Activated T-helper 2 cell treated with anti-CD3 and anti-CD28 coated beads, Interferon-gamma antibody, Interleukin-2, Interleukin-4, amounts not matched to agents 10 μg/mL and 5 μg/mL and 100 μg/mL, durations not matched to agents 14 hours and 24 hours and 36 hours (primary cell): ENCODE data around the gene DLL4. TPM values are rescaled to one million over a fixed set of nuclear protein-coding genes. Genes with fewer than 3 reads are reported as not detected.
A peak's percentile ranks its signal among the peaks of the same experiment; 100 is the strongest.

Experiments used
- DNase-seq: peaks from one replicate; pipeline ENCODE4 v3.0.0; 2021; ENCODE audit warnings: low spot score
- H3K27ac Mint-ChIP-seq: one replicate; pipeline ENCODE4 v1.8.0; 2021; ENCODE audit warnings: mixed read lengths
- H3K27me3 Mint-ChIP-seq: one replicate; pipeline ENCODE4 v1.8.0; 2021; ENCODE audit warnings: low read depth, mixed read lengths
- H3K36me3 Mint-ChIP-seq: one replicate; pipeline ENCODE4 v1.8.0; 2021; ENCODE audit warnings: low read depth, mixed read lengths
- H3K4me1 Mint-ChIP-seq: one replicate; pipeline ENCODE4 v1.8.0; 2021; ENCODE audit warnings: low read depth, mixed read lengths
- H3K4me3 Mint-ChIP-seq: one replicate; pipeline ENCODE4 v1.8.0; 2021; ENCODE audit warnings: low read depth, mild to moderate bottlenecking, moderate library complexity, mixed read lengths
- H3K9me3 Mint-ChIP-seq: one replicate; pipeline ENCODE4 v1.8.0; 2021; ENCODE audit warnings: mixed read lengths
- intact Hi-C: fragments of 100-400 bp; cut with micrococcal nuclease; formaldehyde crosslinking; loops from one replicate; pipeline ENCODE4 v1.15.1; 2023
- total RNA-seq: library from RNA; stranded (reverse); gene quantifications from 2 replicates; pipeline ENCODE4 v1.2.3, GENCODE V29; 2022

DLL4 gene
- total RNA-seq, 1 donor from 2014 or later = 0.37 TPM

DNA sequence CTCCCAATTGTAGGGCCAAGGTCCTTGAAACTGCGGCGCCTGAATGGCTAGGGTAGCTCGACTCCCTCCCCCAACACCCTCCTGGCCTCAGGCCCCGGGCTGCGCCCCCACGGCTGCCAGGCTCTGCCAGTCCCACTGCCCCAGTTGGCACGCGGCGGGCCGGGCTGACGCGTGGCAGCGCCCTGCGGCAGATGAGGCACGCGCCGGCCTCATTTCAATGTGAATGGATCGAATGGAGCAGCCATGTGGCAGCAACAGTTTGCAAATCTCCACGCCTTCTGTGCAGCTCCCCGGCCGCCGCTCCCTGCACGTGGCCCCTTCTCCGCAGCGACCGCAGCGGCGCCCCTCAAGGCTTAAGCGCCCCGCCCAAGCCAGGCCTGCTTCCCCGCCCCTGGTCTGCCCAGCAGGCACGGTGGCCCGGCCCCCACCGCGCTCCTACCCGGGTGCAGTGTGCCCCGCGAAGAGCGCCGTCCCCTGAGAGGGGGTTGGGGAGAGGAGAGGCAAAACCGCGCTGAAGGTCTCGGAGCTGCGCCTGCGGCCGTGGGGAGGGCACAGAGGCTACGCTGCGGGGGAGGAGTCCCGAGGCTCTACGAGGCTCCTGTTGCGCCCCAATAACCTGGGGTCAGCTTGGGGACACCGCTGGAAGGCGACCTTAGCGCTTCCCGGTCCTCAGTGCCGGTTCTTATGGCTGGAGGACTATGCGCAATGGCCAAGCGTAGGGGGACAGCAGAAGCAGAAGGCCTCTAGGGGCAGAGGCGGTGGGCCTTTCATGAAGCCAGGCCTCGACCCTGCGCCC lies 3.1 kb upstream of the DLL4 start:
- peaks cover 30% of the 10 kb centered on the region for H3K4me1 Mint-ChIP-seq
- peaks cover 58% of the 10 kb centered on the region for H3K27me3 Mint-ChIP-seq
- no peak for DNase-seq
- peak overlapping the region; percentile 8 for H3K4me3 Mint-ChIP-seq
- intact Hi-C loops = no loop called here
- H3K9me3 Mint-ChIP-seq = no peaks in the 10 kb centered on the region
- H3K27ac Mint-ChIP-seq = no peak overlapping the region
- no peaks in the 10 kb centered on the region for H3K36me3 Mint-ChIP-seq

- Mint-ChIP-seq H3K4me1 (peaks cover 33% of the 10 kb centered on the region), H3K27ac (no peak overlapping the region), H3K9me3 (no peaks in the 10 kb centered on the region), H3K36me3 (no peaks in the 10 kb centered on the region), H3K27me3 (peaks cover 67% of the 10 kb centered on the region), H3K4me3 (peak overlapping the region; percentile 50)
- intact Hi-C loops = no loop called here
- DNase-seq = no peak
Observed at GRCh38 chr15:40926659-40927494, 2.3 kb upstream of the DLL4 start.

DNA sequence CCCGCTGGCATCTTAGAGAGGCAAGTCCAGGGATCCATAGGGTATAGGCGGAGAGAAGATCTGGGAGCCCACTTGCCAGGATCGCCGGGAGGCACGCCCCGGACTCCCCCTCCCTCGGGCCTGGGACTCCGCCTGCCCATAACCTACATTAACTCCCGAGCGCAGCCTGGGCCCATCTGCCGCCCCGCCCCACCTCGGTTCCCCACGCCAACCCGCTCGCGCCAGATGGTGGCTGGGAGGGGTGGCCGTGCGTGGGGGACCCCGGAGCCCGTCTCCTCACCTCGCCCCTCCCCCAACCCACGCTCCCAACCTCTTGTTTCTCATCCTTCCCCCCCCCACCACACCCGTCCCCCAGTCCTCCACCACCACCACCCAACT lies 1.7 kb upstream of the DLL4 start:
- no peak for DNase-seq

GRCh38 chr15:40927873-40928806 lies 1.0 kb upstream of the DLL4 start:
- intact Hi-C loops = no loop called here
- Mint-ChIP-seq H3K9me3 (no peaks in the 10 kb centered on the region), H3K4me1 (peaks cover 36% of the 10 kb centered on the region), H3K36me3 (no peaks in the 10 kb centered on the region), H3K27ac (no peak overlapping the region), H3K4me3 (peak overlapping the region; percentile 73), H3K27me3 (peaks cover 68% of the 10 kb centered on the region)
- DNase-seq = no peak

More for the DNA sequence above, 1.7 kb upstream of the DLL4 start:
- Mint-ChIP-seq H3K9me3 (no peaks in the 10 kb centered on the region), H3K4me1 (peaks cover 36% of the 10 kb centered on the region), H3K4me3 (peak overlapping the region; percentile 50), H3K27me3 (peaks cover 73% of the 10 kb centered on the region), H3K27ac (no peak overlapping the region), H3K36me3 (no peaks in the 10 kb centered on the region)
- intact Hi-C loops = no loop called here

DNA sequence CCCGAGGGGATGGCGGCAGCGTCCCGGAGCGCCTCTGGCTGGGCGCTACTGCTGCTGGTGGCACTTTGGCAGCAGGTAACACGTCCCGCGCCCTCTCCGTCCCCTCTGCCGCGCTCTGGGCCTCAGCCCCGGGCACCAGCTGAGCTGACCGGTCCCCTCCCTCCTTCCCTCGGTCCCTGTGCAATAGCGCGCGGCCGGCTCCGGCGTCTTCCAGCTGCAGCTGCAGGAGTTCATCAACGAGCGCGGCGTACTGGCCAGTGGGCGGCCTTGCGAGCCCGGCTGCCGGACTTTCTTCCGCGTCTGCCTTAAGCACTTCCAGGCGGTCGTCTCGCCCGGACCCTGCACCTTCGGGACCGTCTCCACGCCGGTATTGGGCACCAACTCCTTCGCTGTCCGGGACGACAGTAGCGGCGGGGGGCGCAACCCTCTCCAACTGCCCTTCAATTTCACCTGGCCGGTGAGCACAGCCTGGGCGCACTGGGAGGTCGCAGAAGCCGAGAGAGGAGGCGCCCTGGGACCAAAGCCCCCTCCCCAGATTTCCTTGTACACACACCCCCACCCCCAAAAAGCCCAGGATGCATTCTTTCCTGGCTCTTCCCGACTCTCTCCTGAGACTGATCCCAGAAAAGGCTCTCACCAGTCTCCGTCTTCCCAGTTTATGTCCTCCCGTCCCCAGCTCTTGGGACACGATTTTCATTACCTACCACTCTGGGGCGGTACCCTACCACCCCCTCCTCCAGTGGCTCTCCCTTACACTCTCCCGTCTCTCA lies 705 bp downstream of the DLL4 start:
- Mint-ChIP-seq H3K27me3 (peaks cover 65% of the 10 kb centered on the region), H3K4me1 (peaks cover 36% of the 10 kb centered on the region), H3K27ac (no peak overlapping the region), H3K36me3 (no peaks in the 10 kb centered on the region), H3K9me3 (no peaks in the 10 kb centered on the region), H3K4me3 (peak overlapping the region; percentile 67)
- DNase-seq = no peak
- intact Hi-C loops = no loop called here

- peak overlapping the region; percentile 67 for H3K4me3 Mint-ChIP-seq
- H3K27me3 Mint-ChIP-seq = peaks cover 57% of the 10 kb centered on the region
- DNase-seq = peak; percentile 41
- H3K4me1 Mint-ChIP-seq = peaks cover 36% of the 10 kb centered on the region
- H3K36me3 Mint-ChIP-seq = no peaks in the 10 kb centered on the region
- intact Hi-C loops = no loop called here
- no peaks in the 10 kb centered on the region for H3K9me3 Mint-ChIP-seq
- H3K27ac Mint-ChIP-seq = no peak overlapping the region
Observed at GRCh38 chr15:40930430-40931299, 1.5 kb downstream of the DLL4 start.

- Mint-ChIP-seq H3K4me3 (no peak overlapping the region), H3K27ac (no peak overlapping the region)
Observed at GRCh38 chr15:40931300-40932142, 2.4 kb downstream of the DLL4 start.

DNA sequence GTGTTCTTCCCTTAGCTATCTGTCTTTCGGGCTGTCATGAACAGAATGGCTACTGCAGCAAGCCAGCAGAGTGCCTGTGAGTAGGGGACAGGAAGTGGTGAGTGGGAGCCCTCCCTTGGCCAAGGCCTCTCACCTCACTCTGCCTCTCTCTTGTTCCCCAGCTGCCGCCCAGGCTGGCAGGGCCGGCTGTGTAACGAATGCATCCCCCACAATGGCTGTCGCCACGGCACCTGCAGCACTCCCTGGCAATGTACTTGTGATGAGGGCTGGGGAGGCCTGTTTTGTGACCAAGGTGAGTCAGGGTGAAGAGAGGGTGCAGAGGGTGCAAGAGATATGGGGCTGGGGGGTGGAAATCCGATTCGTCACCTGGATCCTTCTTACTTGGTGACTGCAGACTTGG lies 3.0 kb downstream of the DLL4 start:
- Mint-ChIP-seq H3K36me3 (no peaks in the 10 kb centered on the region), H3K4me3 (no peak overlapping the region), H3K4me1 (peaks cover 27% of the 10 kb centered on the region), H3K27me3 (peaks cover 47% of the 10 kb centered on the region), H3K27ac (no peak overlapping the region), H3K9me3 (no peaks in the 10 kb centered on the region)
- no peak for DNase-seq
- intact Hi-C loops = no loop called here

More at GRCh38 chr15:40931300-40932142, 2.4 kb downstream of the DLL4 start:
- peaks cover 53% of the 10 kb centered on the region for H3K27me3 Mint-ChIP-seq
- DNase-seq = no peak
- H3K9me3 Mint-ChIP-seq = no peaks in the 10 kb centered on the region
- H3K36me3 Mint-ChIP-seq = no peaks in the 10 kb centered on the region
- H3K4me1 Mint-ChIP-seq = peaks cover 32% of the 10 kb centered on the region
- intact Hi-C loops = no loop called here

DNA sequence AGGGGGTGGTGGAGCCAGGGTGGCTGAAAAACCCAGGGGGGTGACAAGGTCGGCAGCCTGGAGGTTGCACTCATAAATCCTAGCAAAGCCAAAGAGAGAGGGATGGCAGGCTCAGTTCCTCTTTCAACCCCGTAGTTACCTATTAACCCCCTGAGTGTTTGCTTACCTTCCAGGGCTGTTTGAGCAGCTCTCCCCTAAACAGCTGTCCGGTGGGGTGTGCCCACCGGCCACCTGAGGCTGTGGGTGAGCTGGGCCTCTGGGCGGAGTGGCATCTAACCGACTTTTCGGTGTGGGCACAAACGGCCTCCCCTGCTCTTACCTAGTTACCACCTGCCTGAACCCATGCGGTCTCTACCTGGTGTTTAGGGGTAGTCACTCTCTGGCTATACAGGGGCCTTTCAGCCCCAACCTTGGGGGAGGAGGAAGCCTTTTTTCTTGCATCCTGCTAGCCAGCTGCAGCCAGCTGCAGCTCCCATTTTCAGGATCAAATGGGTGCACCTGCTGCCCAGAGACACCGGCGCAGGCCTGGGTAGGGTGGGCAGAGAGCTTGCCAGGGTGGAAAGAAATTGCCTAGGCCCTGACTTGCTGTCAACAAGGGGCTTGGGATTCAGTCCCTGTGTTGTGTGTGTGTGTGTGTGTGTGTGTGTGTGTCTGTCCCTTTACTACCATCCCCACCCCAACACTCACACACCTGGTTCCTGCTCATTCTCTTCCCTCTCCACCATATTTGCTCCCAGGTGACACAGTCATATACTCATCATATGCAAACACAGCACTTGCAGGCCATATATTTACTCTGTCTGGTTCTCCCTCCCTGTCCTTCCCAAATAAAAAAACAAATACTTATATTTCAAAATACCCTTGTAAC lies 3.7 kb downstream of the DLL4 start:
- Mint-ChIP-seq H3K4me3 (no peak overlapping the region), H3K9me3 (no peaks in the 10 kb centered on the region), H3K27me3 (peaks cover 45% of the 10 kb centered on the region), H3K4me1 (peaks cover 26% of the 10 kb centered on the region), H3K27ac (no peak overlapping the region), H3K36me3 (no peaks in the 10 kb centered on the region)
- DNase-seq = no peak
- intact Hi-C loops = no loop called here

GRCh38 chr15:40933517-40933902 lies 4.4 kb downstream of the DLL4 start:
- Mint-ChIP-seq H3K4me3 (no peak overlapping the region), H3K9me3 (no peaks in the 10 kb centered on the region), H3K36me3 (no peaks in the 10 kb centered on the region), H3K4me1 (peaks cover 25% of the 10 kb centered on the region), H3K27ac (no peak overlapping the region), H3K27me3 (peaks cover 43% of the 10 kb centered on the region)
- no peak for DNase-seq
- intact Hi-C loops = no loop called here
